Cardiac muscle cell (in vitro differentiated cells and primary cell): ENCODE data around the gene CTBP2. TPM values are rescaled to one million over a fixed set of nuclear protein-coding genes. Genes with fewer than 3 reads are reported as not detected.

Source experiments
- DNase-seq, 2 donors: peaks; one replicate each; pipeline versions ENCODE4 v3.0.0 to v3.0.0-alpha.2; 2010 to 2017; ENCODE audit warnings: low read depth in 1 of 2, low spot score in 1 of 2
- H3K27ac ChIP-seq: fragments of 200-600 bp; sonication (generic); 2 replicates; pipeline ENCODE4 v1.5.1; 2016
- H3K27me3 ChIP-seq: fragments of 200-600 bp; sonication (generic); 2 replicates; pipeline ENCODE4 v1.6.0; 2016; ENCODE audit warnings: control low read depth
- H3K36me3 ChIP-seq: fragments of 200-600 bp; sonication (generic); 2 replicates; pipeline ENCODE4 v1.5.1; 2016; ENCODE audit warnings: control low read depth
- H3K4me1 ChIP-seq: fragments of 200-600 bp; sonication (generic); 2 replicates; pipeline ENCODE4 v1.8.1; 2017; ENCODE audit warnings: low read depth, mild to moderate bottlenecking, mixed run types
- H3K4me3 ChIP-seq: fragments of 200-600 bp; sonication (generic); 2 replicates; pipeline ENCODE4 v1.5.1; 2016; ENCODE audit warnings: mild to moderate bottlenecking
- H3K9me3 ChIP-seq: fragments of 200-600 bp; sonication (generic); 2 replicates; pipeline ENCODE4 v1.5.1; 2017; ENCODE audit warnings: low read depth, mild to moderate bottlenecking, control low read depth
- CTCF ChIP-seq: IDR thresholded peaks from 2 replicates; pipeline ENCODE4 v1.5.1; 2012; ENCODE audit warnings: low read depth, mild to moderate bottlenecking, low read length
- polyA plus RNA-seq: library from polyadenylated mRNA; unstranded; fragments of >200 nt; fragmentation: Nextera tagmentation; extraction: Ambion mirVana; gene quantifications from 2 replicates; pipeline ENCODE4 v1.2.1, GENCODE V29; 2016
- total RNA-seq: library from RNA; depleted of rRNA; stranded (reverse); fragments of >200 nt; gene quantifications from 2 replicates; pipeline ENCODE4 v1.2.3, GENCODE V29; 2016

CTBP2 gene
- total and polyA plus RNA-seq, 2 experiments from 2014 or later: 67.4 to 74.5 TPM

- H3K27ac ChIP-seq: no peak overlapping the region
- no peak overlapping the region for H3K4me3 ChIP-seq
- H3K36me3 ChIP-seq: no peaks in the 10 kb centered on the region
- TF ChIP-seq CTCF: no peak
- no peaks in the 10 kb centered on the region for H3K9me3 ChIP-seq
- H3K27me3 ChIP-seq: no peaks in the 10 kb centered on the region
- no peaks in the 10 kb centered on the region for H3K4me1 ChIP-seq
- no peak for DNase-seq
Measured at GRCh38 chr10:125012851-125013528, 147.4 kb downstream of the CTBP2 start.

- Histone ChIP-seq H3K36me3 (peaks cover under 1% of the 10 kb centered on the region), H3K27ac (no peak overlapping the region), H3K4me1 (no peaks in the 10 kb centered on the region), H3K4me3 (no peak overlapping the region), H3K27me3 (no peaks in the 10 kb centered on the region), H3K9me3 (no peaks in the 10 kb centered on the region)
- no peak for TF ChIP-seq CTCF
- DNase-seq: no peak
Measured at GRCh38 chr10:125011926-125012705, 148.2 kb downstream of the CTBP2 start.

- peak overlapping the region; percentile 17 for H3K27ac ChIP-seq
- DNase-seq: no peak
- no peaks in the 10 kb centered on the region for H3K4me1 ChIP-seq
Measured at GRCh38 chr10:125011171-125011925, 149.0 kb downstream of the CTBP2 start.

GRCh38 chr10:125010362-125010761 is 150.0 kb downstream of the CTBP2 start:
- H3K4me1 ChIP-seq: no peaks in the 10 kb centered on the region
- no peak for TF ChIP-seq CTCF

More at GRCh38 chr10:125011171-125011925, 149.0 kb downstream of the CTBP2 start:
- Histone ChIP-seq H3K4me3 (no peak overlapping the region), H3K36me3 (peaks cover 2% of the 10 kb centered on the region), H3K9me3 (no peaks in the 10 kb centered on the region), H3K27me3 (no peaks in the 10 kb centered on the region)
- TF ChIP-seq CTCF: no peak

GRCh38 chr10:125009661-125010161 is 150.7 kb downstream of the CTBP2 start:
- H3K9me3 ChIP-seq: no peaks in the 10 kb centered on the region
- H3K36me3 ChIP-seq: peaks cover 2% of the 10 kb centered on the region
- no peaks in the 10 kb centered on the region for H3K4me1 ChIP-seq
- H3K27me3 ChIP-seq: no peaks in the 10 kb centered on the region
- H3K27ac ChIP-seq: no peak overlapping the region
- no peak overlapping the region for H3K4me3 ChIP-seq
- TF ChIP-seq CTCF: no peak
- DNase-seq: no peak

More at GRCh38 chr10:125010362-125010761, 150.0 kb downstream of the CTBP2 start:
- H3K4me3 ChIP-seq: no peak overlapping the region
- H3K36me3 ChIP-seq: peaks cover 2% of the 10 kb centered on the region
- no peak overlapping the region for H3K27ac ChIP-seq
- H3K27me3 ChIP-seq: no peaks in the 10 kb centered on the region
- DNase-seq: no peak
- no peaks in the 10 kb centered on the region for H3K9me3 ChIP-seq
